NCI-H524 (cell line): ENCODE results near the gene FBXL22.
"Not testable (repeated sequence)": the region's sequence is repeated elsewhere in the genome, so short reads cannot be mapped to it uniquely, and the experiment has no call there.

Experiments
- DNase-seq, 2 experiments: peaks; one replicate each; lab custom pipeline; 2025; lab: John Stamatoyannopoulos, UW

Gene FBXL22

DNA sequence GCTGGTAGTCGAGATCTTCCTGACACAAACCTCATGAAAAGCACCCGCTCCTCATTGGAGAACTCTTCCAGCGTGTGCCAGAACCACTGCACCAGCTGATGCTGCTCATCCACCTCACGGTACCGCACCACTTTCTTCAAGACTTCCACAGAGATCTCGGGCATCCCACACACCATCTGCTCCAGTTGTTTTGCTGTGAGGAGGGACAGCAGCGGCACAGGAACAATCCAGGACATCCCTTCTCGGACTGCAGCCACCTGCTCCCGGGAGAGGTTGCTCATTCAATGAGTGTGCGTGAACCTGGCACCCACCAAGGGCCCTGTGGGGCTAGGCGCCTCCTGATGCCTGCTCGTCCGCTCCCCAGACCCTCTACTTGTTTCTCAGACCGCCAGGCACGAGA is 15.1 kb downstream of the FBXL22 start:
- peak; percentile 61 to 85 for DNase-seq

DNA sequence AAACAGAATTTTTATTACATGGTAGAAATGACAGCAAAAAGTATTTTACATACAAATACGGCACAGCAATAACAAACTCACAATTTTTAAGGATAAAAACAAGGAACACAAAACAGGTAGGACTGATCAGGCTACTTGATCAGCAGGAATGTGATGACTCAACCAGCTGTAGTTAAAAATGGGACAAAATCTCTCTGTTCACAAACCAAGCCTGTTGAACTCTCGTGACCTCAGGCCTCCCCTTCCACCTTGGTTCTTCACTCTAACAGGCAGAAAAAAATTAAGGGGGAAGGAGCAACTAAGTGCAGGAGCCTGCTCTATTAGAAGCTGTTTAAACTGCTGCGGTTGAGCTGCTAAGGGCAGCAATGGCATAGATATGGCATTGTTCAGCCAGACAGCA is 18.7 kb downstream of the FBXL22 start:
- no peak for DNase-seq

DNA sequence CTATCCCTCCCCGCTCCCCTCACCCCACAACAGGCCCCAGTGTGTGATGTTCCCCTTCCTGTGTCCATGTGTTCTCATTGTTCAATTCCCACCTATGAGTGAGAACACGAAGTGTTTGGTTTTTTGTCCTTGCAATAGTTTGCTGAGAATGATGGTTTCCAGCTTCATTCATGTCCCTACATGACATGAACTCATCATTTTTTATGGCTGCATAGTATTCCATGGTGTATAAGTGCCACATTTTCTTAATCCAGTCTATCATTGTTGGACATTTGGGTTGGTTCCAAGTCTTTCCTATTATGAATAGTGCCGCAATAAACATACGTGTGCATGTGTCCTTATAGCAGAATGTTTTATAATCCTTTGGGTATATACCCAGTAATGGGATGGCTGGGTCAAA is 20.0 kb downstream of the FBXL22 start:
- not testable (repeated sequence) for DNase-seq

DNA sequence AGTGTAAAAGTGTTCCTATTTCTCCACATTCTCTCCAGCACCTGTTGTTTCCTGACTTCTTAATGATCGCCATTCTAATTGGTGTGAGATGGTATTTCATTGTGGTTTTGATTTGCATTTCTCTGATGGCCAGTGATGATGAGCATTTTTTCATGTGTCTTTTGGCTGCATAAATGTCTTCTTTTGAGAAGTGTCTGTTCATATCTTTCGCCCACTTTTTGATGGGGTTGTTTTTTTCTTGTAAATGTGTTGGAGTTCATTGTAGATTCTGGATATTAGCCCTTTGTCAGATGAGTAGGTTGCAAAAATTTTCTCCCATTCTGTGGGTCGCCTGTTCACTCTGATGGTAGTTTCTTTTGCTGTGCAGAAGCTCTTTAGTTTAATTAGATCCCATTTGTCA is 20.4 kb downstream of the FBXL22 start:
- DNase-seq: not testable (repeated sequence)

DNA sequence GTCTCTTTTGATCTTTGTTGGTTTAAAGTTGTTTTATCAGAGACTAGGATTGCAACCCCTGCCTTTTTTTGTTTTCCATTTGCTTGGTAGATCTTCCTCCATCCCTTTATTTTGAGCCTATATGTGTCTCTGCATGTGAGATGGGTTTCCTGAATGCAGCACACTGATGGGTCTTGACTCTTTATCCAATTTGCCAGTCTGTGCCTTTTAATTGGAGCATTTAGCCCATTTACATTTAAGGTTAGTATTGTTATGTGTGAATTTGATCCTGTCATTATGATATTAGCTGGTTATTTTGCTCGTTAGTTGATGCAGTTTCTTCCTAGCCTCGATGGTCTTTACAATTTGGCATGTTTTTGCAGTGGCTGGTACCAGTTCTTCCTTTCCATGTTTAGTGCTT is 23.6 kb downstream of the FBXL22 start:
- not testable (repeated sequence) for DNase-seq

DNA sequence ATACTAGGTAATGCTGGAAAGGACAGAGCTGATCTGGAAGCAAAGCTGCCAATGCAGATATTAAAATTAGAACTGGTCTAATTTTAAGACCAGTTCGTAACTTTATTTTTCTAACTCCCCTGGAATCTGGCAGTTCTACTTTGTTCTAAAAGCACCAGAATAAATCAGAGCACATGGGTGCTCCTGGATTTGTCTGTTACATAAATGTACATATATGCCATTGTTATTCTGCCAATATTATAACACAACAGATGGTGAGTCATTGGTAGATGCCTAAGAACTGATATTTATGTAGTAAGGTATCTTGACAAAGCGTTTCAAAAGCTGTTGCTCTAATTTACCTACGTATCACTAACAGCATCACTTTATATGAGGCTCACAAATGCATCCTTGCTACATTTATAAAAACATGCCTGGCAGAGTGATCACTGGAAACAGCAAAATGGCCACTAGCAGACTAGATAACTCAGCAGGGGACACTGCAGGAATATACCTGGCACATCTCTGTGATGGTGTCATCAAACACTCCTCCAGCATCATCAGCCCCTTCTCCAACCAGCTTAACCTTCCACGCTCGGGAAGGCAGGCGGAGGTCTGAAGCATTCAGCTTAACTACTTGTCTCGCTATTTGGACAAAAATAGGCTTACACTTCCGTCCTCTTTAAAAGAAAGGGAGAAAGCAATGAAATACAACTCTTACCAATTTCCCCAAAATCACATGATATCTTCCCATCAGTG is 26.2 kb downstream of the FBXL22 start:
- DNase-seq: peak in 1 of 2 experiments; percentile 41

DNA sequence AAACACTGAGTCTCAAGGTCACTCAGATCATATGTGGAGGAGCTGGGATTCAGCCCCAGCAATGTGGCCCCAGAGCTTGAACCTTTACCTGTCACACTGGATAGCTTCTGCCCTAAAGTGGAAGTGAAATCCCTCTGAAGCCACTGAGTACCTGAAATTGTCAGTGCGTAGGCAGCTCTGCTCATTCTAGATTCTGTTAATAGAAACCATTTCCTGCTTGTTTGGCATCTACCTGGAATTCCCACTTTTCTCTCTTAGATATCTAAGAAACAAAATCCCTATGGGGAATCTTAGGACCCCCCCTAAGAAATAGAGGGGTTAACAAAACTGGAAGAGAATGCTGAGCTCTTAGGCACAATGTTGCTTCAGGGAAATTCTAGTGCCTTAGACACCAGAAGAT is 29.8 kb downstream of the FBXL22 start:
- DNase-seq: no peak

DNA sequence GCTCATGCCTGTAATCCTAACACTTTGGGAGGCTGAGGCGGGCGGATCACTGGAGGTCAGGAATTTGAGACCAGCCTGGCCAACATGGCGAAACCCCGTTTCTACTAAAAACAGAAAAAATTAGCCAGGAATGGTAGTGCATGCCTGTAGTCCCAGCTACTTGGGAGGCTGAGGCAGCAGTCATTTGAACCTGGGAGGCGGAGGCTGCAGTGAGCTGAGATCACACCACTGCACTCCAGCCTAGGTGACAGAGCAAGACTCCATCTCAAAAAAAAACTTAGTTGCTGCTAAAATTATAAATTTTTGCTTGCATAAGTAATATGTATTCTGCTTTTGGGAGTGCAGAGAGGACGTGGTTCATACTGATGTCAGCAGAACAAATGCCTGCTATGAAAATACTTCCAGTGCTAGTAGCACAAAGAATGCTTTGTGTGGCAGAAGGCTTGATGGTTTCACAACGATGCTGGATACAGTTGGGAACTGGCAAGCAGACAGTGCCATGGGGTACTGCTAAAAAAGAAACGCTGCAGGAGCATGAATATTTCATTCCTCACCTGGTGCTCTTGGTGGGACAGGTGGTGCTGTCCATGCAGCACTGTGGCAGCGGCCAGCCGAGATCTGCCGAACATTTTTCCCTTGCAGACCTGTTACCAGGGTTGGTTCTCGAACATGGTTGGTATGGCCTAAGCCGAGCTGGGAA is 31.1 kb downstream of the FBXL22 start:
- DNase-seq: no peak

DNA sequence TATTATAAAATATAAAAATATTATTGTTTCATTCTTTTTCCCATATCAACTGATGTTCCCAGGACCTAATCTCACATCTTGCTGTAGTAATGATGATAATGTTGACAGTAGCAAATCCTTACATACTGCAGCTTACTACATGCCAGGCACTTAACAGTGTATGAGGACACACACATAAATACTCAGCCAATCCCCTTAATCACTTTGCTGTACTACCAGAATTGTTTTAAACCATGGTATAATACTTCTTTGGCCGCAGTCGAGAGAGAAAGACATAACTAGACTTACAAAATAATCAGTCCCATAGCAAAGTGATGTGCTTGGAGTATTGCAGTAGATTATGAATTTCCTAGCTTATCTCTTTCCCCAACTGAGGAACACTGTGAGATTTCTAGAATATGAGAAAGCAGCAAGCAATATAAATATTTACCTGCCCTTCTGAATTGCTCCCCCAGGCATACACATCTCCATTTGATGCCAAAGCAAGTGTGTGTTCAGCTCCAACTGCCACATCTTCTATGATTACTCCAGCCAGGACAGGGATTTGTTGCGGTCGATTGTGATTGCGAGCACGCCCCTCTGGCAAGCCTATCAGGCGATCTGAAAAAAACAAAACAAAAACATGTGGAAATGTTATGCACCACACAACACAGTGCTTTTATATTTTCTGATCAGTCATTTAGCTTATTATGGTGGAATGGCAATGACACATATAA is 33.0 kb downstream of the FBXL22 start:
- no peak for DNase-seq

DNA sequence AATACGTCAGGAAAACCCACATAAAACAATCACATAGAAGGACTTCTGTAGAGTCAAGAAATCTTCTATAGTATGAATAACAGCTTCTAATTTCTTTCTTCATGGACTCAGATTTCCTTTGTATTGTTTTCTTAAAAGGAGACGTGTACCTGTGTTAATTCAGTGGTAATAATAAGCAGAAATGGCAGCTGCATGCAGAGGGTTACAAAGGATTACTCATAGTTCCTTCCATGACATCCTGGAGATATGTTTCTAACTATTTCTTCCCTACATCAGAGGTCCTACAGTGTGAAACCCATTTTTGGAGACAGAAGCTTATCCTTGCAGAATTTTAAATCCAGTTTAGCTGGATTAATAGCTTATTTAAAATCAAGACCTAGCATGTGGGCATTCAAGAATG is 36.1 kb downstream of the FBXL22 start:
- DNase-seq: no peak

DNA sequence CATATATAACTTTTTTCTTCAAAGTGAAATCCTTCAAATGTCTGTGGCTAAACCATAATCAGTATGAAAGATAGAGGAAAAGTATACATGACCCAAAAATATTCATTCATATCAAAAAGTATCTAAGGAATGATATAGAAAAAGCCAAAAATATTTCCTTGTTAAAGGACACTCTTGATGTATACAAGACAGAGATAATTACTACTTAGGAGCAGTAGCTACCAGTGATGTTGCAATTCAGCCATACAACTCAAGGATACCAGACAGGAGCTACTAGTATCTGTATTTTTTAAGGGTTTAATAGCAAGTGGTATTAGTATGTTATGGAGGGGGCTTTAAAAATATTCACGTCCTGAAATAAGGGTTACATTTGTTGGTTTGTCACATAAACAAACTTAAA is 37.0 kb downstream of the FBXL22 start:
- no peak for DNase-seq

DNA sequence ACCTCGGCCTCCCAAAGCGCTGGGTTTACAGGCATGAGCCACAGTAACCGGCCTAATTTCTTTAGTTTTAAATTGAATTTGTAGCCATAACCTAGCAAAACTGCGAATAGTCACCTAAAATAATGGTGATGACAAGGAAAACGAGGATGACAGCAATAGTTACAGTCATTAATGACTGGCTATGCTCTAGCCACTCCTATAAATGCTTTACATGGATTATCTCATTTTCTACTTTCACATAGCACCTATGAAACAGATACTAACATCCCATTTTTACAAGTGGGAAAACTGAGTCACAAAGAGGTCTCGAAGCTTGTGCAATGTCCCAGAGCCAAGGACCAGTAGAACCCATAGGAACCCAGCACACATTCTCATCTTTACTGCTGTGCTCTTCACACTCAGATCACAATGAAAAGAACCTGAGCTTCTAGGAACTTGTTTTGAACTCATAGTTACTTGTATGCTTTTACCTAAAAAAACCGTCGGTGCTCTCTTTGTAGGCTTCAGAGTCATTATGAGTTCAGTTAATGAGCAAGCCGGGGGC is 39.4 kb downstream of the FBXL22 start:
- no peak for DNase-seq

DNA sequence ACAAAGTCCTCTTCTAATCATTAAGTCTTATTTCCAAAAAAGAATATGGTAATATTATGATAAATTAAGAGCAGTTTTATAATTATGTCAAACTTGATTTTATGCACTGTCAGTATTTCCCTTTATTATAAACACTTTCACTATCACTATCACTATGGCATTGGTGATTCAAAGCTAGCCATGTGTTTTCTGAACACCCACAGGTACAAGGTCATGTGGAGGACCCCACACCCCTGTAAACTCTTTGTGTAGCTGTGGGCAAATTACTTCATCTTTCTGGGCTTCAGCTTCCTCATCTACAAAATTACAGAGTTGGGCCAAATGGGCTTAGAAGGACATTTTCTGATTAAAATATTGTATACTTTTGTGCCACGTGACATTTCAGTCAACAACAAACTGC is 41.7 kb downstream of the FBXL22 start:
- DNase-seq: no peak

DNA sequence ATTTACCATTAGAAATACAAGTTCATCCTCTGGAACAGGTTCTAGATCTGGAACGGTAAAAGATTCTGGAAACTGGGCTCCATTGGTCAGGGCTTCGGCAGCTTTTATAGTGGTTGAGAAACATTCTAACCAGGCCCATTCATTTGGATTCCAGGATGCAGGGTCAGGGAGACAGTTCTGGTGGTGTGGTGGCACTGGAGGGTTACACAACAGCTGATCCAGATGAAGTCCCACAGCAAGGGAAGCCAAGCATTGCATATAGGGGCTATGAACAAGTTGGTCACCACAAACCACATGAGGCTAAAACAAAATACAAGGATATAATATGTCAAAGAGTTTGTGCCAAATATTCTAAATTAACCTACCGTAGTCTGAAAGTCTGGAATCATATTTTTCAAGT is 43.0 kb downstream of the FBXL22 start:
- DNase-seq: no peak
